GM18511 (cell line): ENCODE results near the gene TASP1.

Source experiments
- ATAC-seq: cut with Tn5 transposase; IDR thresholded peaks from one replicate; pipeline ENCODE4 v1.9.1; 2021; ENCODE audit warnings: mild to moderate bottlenecking, moderate library complexity; ENCODE audit not compliant: unreplicated experiment

The TASP1 gene

GRCh38 chr20:13449868-13450434 lies 188.8 kb downstream of the TASP1 start:
- ATAC-seq, result no peak

- no peak for ATAC-seq
These were observed 191.1 kb downstream of the TASP1 start for GRCh38 chr20:13447385-13448180.

- ATAC-seq, result no peak
These were observed 195.0 kb downstream of the TASP1 start for GRCh38 chr20:13443690-13444089.

GRCh38 chr20:13442986-13443385 lies 195.7 kb downstream of the TASP1 start:
- ATAC-seq, result no peak

GRCh38 chr20:13441388-13441787 lies 197.3 kb downstream of the TASP1 start:
- no peak for ATAC-seq

- ATAC-seq, result no peak
These were observed 202.2 kb downstream of the TASP1 start for GRCh38 chr20:13436530-13436929.

GRCh38 chr20:13432126-13432525 lies 206.6 kb downstream of the TASP1 start:
- ATAC-seq, result no peak

- ATAC-seq, result peak; percentile 79
These were observed 208.3 kb downstream of the TASP1 start for GRCh38 chr20:13430346-13431002.

GRCh38 chr20:13428684-13429083 lies 210.0 kb downstream of the TASP1 start:
- ATAC-seq, result no peak

GRCh38 chr20:13426870-13427269 lies 211.9 kb downstream of the TASP1 start:
- ATAC-seq, result no peak

- no peak for ATAC-seq
These were observed 213.2 kb downstream of the TASP1 start for GRCh38 chr20:13425381-13426135.

GRCh38 chr20:13424174-13424833 lies 214.4 kb downstream of the TASP1 start:
- ATAC-seq, result no peak

- no peak for ATAC-seq
These were observed 215.1 kb downstream of the TASP1 start for GRCh38 chr20:13423472-13424173.

- no peak for ATAC-seq
These were observed 216.1 kb downstream of the TASP1 start for GRCh38 chr20:13422637-13423036.

GRCh38 chr20:13420625-13421024 lies 218.1 kb downstream of the TASP1 start:
- ATAC-seq, result no peak

- ATAC-seq, result no peak
These were observed 219.3 kb downstream of the TASP1 start for GRCh38 chr20:13419477-13419876.

- no peak for ATAC-seq
These were observed 220.2 kb downstream of the TASP1 start for GRCh38 chr20:13418263-13419229.

- no peak for ATAC-seq
These were observed 222.2 kb downstream of the TASP1 start for GRCh38 chr20:13416531-13416930.

- ATAC-seq, result no peak
These were observed 225.8 kb downstream of the TASP1 start for GRCh38 chr20:13412806-13413445.
